Right lobe of liver (tissue), 6 donors: Measurements from ENCODE around the gene ISX. TPM values are rescaled to one million over a fixed set of nuclear protein-coding genes. Genes with fewer than 3 reads are reported as not detected.

Experiments
- ATAC-seq, 4 donors: fragments of 200-7000 bp; cut with Tn5 transposase; one replicate each; pipeline ENCODE4 v1.9.1; 2020; ENCODE audit warnings: mild to moderate bottlenecking in 4 of 4, moderate library complexity in 4 of 4
- DNase-seq, 3 donors: peaks; one replicate each; pipeline ENCODE4 v3.0.0-alpha.2; 2020
- H3K27ac ChIP-seq, 3 donors: fragments of 200-600 bp; one replicate each; pipeline ENCODE4 v1.8.0; 2022
- H3K27me3 ChIP-seq, 2 donors: fragments of 200-600 bp; one replicate each; pipeline ENCODE4 v1.8.0; 2022
- H3K36me3 ChIP-seq, 4 donors: fragments of 200-600 bp; sonication (generic) in 1 of 4; one replicate each; pipeline versions ENCODE4 v1.5.1 to v1.8.0; 2017 to 2022; ENCODE audit warnings: control low read depth in 1 of 4
- H3K4me1 ChIP-seq, 4 donors: fragments of 200-600 bp; sonication (generic) in 1 of 4; one replicate each; pipeline versions ENCODE4 v1.5.1 to v1.8.0; 2017 to 2022; ENCODE audit warnings: control low read depth in 1 of 4
- H3K4me3 ChIP-seq, 3 donors: fragments of 200-600 bp; one replicate each; pipeline ENCODE4 v1.8.0; 2022
- H3K9me3 ChIP-seq, 4 donors: fragments of 200-600 bp; sonication (generic) in 1 of 4; one replicate each; pipeline versions ENCODE4 v1.5.1 to v1.8.0; 2017 to 2022; ENCODE audit warnings: control low read depth in 1 of 4
- CTCF ChIP-seq, 4 donors: fragments of 200-600 bp in 3 of 4; fragments of 450-650 bp in 1 of 4; IDR thresholded peaks; one replicate each; pipeline versions ENCODE4 v1.5.1 to v1.8.0; 2016 to 2022; ENCODE audit warnings: antibody characterized with exemption in 4 of 4, mild to moderate bottlenecking in 2 of 4
- POLR2A ChIP-seq: fragments of 450-650 bp; IDR thresholded peaks from one replicate; pipeline ENCODE4 v1.6.1; 2017; ENCODE audit warnings: antibody characterized with exemption, mild to moderate bottlenecking
- WGBS: methylation state at CpG from one replicate; pipeline ENCODE4 v1.1.6; 2018; ENCODE audit warnings: low coverage, low lambda C conversion rate; ENCODE audit not compliant: insufficient coverage; ENCODE audit errors: missing lambda C conversion rate; 5-methylcytosine and 5-hydroxymethylcytosine counted together
- intact Hi-C, 2 donors: fragments of 100-400 bp; cut with DNase I; formaldehyde crosslinking; loops; one replicate each; pipeline versions ENCODE4 v1.11.2 to v1.14.1; 2022
- total RNA-seq, 6 experiments: library from RNA; depleted of rRNA in 2 of 6; stranded (reverse); fragments of >200 nt in 2 of 6; fragmentation: NEBNext Ultra II Directional in 3 of 6; extraction: Animal tissue kit (Norgen Biotek cat#: 25700) in 3 of 6; gene quantifications; one replicate each; pipeline versions ENCODE4 v1.1.0 to v1.2.4, GENCODE V29; 2016 to 2023
- donor health status: DM: no; HTN: yes; CAD: no.
- donor health status: DM: no; HTN: no; CAD: no.
- donor health status: DM: no; HTN: no; CAD: no.
- donor health status: DM: no; HTN: yes; CAD: no.
- donor health status: DM: no; HTN: yes; CAD: no.

ISX gene
- total RNA-seq, 6 experiments from 2014 or later = not detected

GRCh38 chr22:35033635-35034296, 32.2 kb upstream of the ISX start:
- no peak for ATAC-seq
- Histone ChIP-seq H3K36me3 (no peaks in the 10 kb centered on the region), H3K9me3 (no peaks in the 10 kb centered on the region), H3K4me1 (no peaks in the 10 kb centered on the region), H3K27me3 (no peaks in the 10 kb centered on the region), H3K27ac (no peak overlapping the region), H3K4me3 (no peak overlapping the region)
- no peak for DNase-seq
- WGBS = 54% methylated on average over 2 of the region's 6 CpGs
- TF ChIP-seq POLR2A (no peak), CTCF (IDR thresholded peaks at IDR 0.05) (no peak)
- intact Hi-C loops = no loop called here

- TF ChIP-seq POLR2A (no peak), CTCF (IDR thresholded peaks at IDR 0.05) (no peak)
- ATAC-seq (no peak), DNase-seq (no peak)
- H3K4me1 ChIP-seq = no peaks in the 10 kb centered on the region
- intact Hi-C loops = no loop called here
- H3K27ac ChIP-seq = no peak overlapping the region
- H3K4me3 ChIP-seq = no peak overlapping the region
- H3K36me3 ChIP-seq = no peaks in the 10 kb centered on the region
- H3K9me3 ChIP-seq = no peaks in the 10 kb centered on the region
- no peaks in the 10 kb centered on the region for H3K27me3 ChIP-seq
- 40% methylated on average over 3 of the region's 3 CpGs for WGBS
These were observed 31.0 kb upstream of the ISX start for GRCh38 chr22:35034963-35035362.

- Histone ChIP-seq H3K27ac (no peak overlapping the region), H3K27me3 (no peaks in the 10 kb centered on the region), H3K4me3 (no peak overlapping the region), H3K36me3 (no peaks in the 10 kb centered on the region), H3K9me3 (no peaks in the 10 kb centered on the region), H3K4me1 (no peaks in the 10 kb centered on the region)
- intact Hi-C loops = no loop called here
- ATAC-seq = no peak
- DNase-seq = no peak
- WGBS = 52% methylated on average over 4 of the region's 4 CpGs
- TF ChIP-seq POLR2A = no peak
- no peak for TF ChIP-seq CTCF (IDR thresholded peaks at IDR 0.05)
These were observed 28.9 kb upstream of the ISX start for GRCh38 chr22:35037089-35037488.

GRCh38 chr22:35039625-35040024, 26.3 kb upstream of the ISX start:
- Histone ChIP-seq H3K36me3 (no peaks in the 10 kb centered on the region), H3K9me3 (no peaks in the 10 kb centered on the region), H3K4me3 (no peak overlapping the region), H3K27me3 (no peaks in the 10 kb centered on the region), H3K4me1 (no peaks in the 10 kb centered on the region), H3K27ac (no peak overlapping the region)
- WGBS = 68% methylated on average over 6 of the region's 10 CpGs
- TF ChIP-seq POLR2A (no peak), CTCF (IDR thresholded peaks at IDR 0.05) (no peak)
- intact Hi-C loops = no loop called here
- no peak for DNase-seq
- ATAC-seq = no peak
